Stimulated activated CD4-positive, alpha-beta T cell treated with anti-CD3 and anti-CD28 coated beads, TNF-alpha, amount 100 ng/mL, for 48 hours (primary cell): Measurements from ENCODE around the gene RPRD1A.
"Not testable (repeated sequence)": the region's sequence is repeated elsewhere in the genome, so short reads cannot be mapped to it uniquely, and the experiment has no call there.

ENCODE experiments used
- DNase-seq, 3 donors: peaks; one replicate each; pipeline ENCODE4 v3.0.0-alpha.2; 2020; ENCODE audit warnings: low read depth in 3 of 3

RPRD1A gene

GRCh38 chr18:36067055-36067957 is at the start of gene RPRD1A:
TSS of gene RPRD1A (minus strand) at chr18:36067559. CDS start at chr18:36067404, 155 bp downstream.
- DNase-seq, result peak; percentile 94 to 98 (median 97)

- not testable (repeated sequence) for DNase-seq
These were observed 49.4 kb upstream of the RPRD1A start for GRCh38 chr18:36116771-36117170.

GRCh38 chr18:36114738-36115137 is 47.4 kb upstream of the RPRD1A start:
- no peak for DNase-seq

- no peak for DNase-seq
These were observed 46.9 kb upstream of the RPRD1A start for GRCh38 chr18:36114251-36114650.

DNA sequence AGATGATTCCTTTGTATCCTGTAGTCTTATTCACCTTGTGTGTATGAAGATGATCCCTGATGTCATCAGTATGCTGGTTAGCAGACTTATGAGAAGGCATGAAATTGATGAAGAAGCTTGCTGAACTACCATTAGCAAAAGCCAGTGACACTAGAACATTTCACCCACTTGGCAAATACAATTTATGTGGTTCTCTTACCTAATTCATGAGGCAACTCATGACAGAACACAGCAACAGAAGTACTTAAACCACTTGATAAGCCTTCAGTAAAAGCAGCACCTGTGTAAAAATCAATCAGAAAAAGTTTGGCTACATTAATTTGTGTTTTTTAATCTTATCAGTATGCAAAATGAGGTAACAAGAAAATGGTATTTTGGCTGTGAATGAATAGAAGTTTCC is 44.9 kb upstream of the RPRD1A start:
- DNase-seq, result no peak

GRCh38 chr18:36109737-36110136 is 42.4 kb upstream of the RPRD1A start:
- DNase-seq, result no peak

GRCh38 chr18:36108601-36109000 is 41.2 kb upstream of the RPRD1A start:
- DNase-seq, result no peak

GRCh38 chr18:36108196-36108595 is 40.8 kb upstream of the RPRD1A start:
- no peak for DNase-seq

DNA sequence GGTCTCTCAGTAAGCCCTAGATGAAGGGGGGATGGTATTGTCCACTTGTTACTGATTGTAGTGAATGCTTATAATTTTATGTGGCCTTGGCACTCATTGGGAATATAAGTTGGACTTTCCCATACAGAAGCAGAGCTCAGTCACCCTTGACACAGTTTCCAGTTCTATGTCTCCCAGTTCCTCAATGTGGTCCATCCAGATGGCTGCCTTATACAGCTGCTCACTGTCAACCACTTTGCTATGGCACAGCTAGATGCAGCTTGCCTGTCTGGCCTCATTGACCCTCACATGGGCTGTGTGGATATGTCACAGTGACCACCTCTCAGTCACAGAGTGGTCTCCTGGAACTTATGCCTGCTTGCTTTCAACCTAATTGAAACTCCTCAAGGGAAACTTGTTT is 40.1 kb upstream of the RPRD1A start:
- DNase-seq, result no peak

DNA sequence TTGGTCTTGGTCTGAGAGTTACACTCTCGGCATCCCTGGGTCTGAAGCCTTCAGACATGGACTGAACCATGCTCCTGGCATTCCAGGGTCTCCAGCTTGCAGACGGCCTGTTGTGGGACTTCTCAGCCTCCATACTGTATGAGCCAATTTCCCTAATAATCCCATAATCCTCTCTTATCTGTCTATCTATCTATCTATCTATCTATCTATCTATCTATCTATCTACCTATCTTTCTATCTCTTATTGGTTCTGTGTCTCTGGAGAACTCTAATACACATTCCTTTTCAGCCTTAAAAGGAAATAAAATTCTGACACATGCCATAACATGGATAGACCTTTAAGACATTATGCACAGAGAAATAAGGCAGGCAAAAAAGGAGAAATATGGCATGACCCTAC is 37.4 kb upstream of the RPRD1A start:
- DNase-seq, result no peak

GRCh38 chr18:36101943-36102342 is 34.6 kb upstream of the RPRD1A start:
- DNase-seq, result no peak

- no peak for DNase-seq
These were observed 32.0 kb upstream of the RPRD1A start for GRCh38 chr18:36099311-36099710.

- DNase-seq, result no peak
These were observed 29.6 kb upstream of the RPRD1A start for GRCh38 chr18:36096955-36097354.

DNA sequence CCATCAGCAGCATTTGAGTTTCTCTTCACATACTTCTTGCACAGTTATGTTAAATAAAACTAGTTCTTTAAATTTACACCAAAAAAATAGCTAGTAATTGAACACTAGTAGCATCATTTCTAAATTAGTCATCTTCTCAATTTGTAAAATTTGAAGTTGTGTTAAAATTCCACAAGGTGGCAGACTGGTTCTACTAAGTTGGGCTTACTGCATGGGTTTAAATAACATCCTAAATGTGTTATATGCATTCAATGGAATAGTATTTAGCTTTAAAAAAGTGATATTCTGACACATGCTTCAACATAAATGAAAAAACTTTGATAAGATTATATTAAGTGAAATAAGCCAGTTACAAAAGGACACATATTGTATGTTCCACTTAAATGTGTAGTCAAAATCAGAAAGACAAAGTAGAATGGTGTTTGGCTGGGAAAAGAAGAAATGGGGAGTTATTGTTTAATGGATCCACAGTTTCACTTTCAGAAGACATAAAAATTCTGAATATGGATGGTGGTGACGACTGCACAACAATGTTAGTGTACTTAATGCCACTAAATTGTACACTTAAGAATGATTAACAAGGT is 28.7 kb upstream of the RPRD1A start:
- no peak for DNase-seq

DNA sequence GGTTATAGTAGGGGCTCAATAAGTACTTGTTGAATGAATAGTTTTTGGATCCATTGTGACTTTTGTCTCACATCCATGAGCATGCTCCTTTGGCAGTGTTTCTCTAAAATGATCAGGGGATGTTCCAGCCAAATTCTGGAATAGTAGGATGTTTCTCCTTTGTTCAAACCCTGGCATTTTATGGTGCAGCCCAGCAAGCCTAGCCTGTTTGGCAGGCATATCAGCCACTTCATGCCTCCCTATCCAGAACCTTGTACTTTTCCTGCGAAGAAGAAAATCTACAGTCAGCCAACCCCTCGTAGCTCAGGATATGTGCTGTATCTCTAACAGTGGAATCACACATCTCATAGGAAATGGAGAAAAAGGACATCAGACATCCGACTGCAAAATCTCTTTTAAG is 27.1 kb upstream of the RPRD1A start:
- DNase-seq, result no peak

- DNase-seq, result not testable (repeated sequence)
These were observed 24.8 kb upstream of the RPRD1A start for GRCh38 chr18:36092116-36092515.

- no peak for DNase-seq
These were observed 21.6 kb upstream of the RPRD1A start for GRCh38 chr18:36089001-36089400.

- DNase-seq, result no peak
These were observed 20.9 kb upstream of the RPRD1A start for GRCh38 chr18:36088256-36088655.

DNA sequence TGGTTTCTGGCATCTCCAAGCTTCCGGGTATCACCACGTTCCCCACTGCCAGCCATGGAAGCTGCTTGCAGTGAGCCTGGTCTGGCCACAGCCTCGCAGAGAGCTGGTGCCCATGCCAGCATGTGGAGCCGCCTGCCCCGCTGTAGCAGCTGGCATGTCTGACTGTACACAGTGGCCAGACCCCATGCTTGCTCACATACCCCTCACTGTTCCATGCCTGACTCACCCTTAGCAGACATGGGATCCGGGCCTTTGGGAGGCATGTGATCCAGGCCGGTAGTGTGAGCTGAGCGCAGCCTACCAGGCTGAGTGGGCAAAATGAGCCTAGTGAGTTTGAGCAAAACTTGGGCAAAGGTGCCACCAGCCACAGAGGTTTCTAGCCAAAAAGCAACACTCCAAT is 18.8 kb upstream of the RPRD1A start:
- no peak for DNase-seq

DNA sequence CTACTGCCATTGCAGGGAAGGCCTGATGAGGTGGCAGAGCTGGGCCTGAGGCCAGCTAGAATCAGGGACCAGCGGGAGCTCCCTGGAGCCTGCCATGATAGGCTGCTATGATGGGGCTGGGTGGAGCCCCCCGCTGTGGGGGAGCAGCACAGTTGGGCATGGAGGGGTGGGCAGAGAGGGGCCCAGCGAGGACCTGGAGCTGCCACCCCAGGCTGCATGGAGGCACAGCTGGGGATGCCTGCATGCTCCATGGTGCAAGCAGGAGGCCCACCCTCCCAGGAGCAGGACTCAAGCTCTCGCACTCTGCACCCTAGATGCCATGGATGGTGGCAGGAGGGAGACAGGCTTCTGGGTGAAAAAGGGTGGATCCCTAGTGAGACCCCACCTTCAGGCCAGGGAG is 17.8 kb upstream of the RPRD1A start:
- DNase-seq, result no peak

- DNase-seq, result no peak
These were observed 16.4 kb upstream of the RPRD1A start for GRCh38 chr18:36083729-36084128.

DNA sequence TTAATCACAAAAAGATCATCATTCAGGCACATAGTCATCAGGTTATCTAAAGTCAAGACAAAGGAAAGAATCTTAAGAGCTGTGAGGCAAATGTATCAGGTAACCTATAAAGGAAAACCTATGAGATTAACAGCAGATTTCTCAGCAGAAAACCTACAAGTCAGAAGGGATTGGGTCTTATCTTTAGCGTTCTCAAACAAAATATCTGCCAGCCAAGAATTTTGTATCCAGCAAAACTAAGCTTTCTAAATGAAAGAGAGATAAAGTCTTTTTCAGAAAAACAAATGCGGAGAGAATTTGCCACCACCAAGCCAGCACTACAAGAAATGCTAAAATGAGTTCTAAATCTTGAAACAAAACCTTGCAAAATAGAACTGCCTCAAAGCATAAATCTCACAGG is 13.8 kb upstream of the RPRD1A start:
- not testable (repeated sequence) for DNase-seq
